H1 (cell line): ENCODE measurements around the gene TIE1. TPM values are rescaled to one million over a fixed set of nuclear protein-coding genes. Genes with fewer than 3 reads are reported as not detected.
A peak's percentile ranks its signal among the peaks of the same experiment; 100 is the strongest.

Experiments
- CTCF ChIA-PET: fragments of 300-600 bp; sonication (Branson Sonifier 250); formaldehyde crosslinking; loops from one replicate; lab custom pipeline; 2021; ENCODE audit not compliant: partially characterized antibody; lab: Charles Lee
- POLR2A ChIA-PET: fragments of 300-600 bp; sonication (Branson Sonifier 250); formaldehyde crosslinking; loops from one replicate; lab custom pipeline; 2021; ENCODE audit warnings: inconsistent platforms; ENCODE audit not compliant: partially characterized antibody; lab: Charles Lee
- DNase-seq, 2 experiments: peaks; one replicate each; pipeline versions ENCODE4 v3.0.0 to v3.0.0-alpha.2; 2010 to 2022; ENCODE audit warnings: low spot score in 2 of 2, low read depth in 1 of 2, mixed read lengths in 1 of 2
- FAIRE-seq: peaks from 2 replicates; lab custom pipeline; 2011; peaks lifted over from hg19 to GRCh38; lab: Jason Lieb, UNC
- H2AFZ ChIP-seq: 2 replicates; pipeline ENCODE4 v1.8.1; 2012; ENCODE audit warnings: low read length, inconsistent platforms
- H2AK5ac ChIP-seq: 2 replicates; pipeline ENCODE4 v1.6.1; 2013; ENCODE audit warnings: low read depth, low read length
- H2BK120ac ChIP-seq: replicated peaks from 2 replicates; pipeline ENCODE3; 2013; ENCODE audit warnings: low read depth, low read length, inconsistent platforms
- H2BK12ac ChIP-seq: 2 replicates; pipeline ENCODE4 v1.6.1; 2013; ENCODE audit warnings: low read depth, low read length
- H2BK15ac ChIP-seq: 2 replicates; pipeline ENCODE4 v1.6.1; 2013; ENCODE audit warnings: low read length
- H2BK20ac ChIP-seq: 2 replicates; pipeline ENCODE4 v1.6.1; 2013; ENCODE audit warnings: low read length
- H2BK5ac ChIP-seq: 2 replicates; pipeline ENCODE4 v1.6.1; 2013; ENCODE audit warnings: low read depth, low read length
- H3K14ac ChIP-seq: 2 replicates; pipeline ENCODE4 v1.6.1; 2013; ENCODE audit warnings: inconsistent platforms; ENCODE audit not compliant: insufficient read length
- H3K18ac ChIP-seq: 2 replicates; pipeline ENCODE4 v1.6.1; 2013; ENCODE audit warnings: low read length; ENCODE audit errors: extremely low read depth
- H3K23ac ChIP-seq: 2 replicates; pipeline ENCODE4 v1.6.1; 2013; ENCODE audit warnings: inconsistent platforms; ENCODE audit not compliant: insufficient read length
- H3K23me2 ChIP-seq: 2 replicates; pipeline ENCODE4 v1.6.1; 2013; ENCODE audit warnings: low read depth, low read length
- H3K27ac ChIP-seq: 2 replicates; pipeline ENCODE4 v1.6.1; 2011; ENCODE audit warnings: low read depth, low read length, inconsistent platforms
- H3K27me3 ChIP-seq, 4 experiments: replicated peaks in 1 of 4; 1 replicate in 1 of 4; 2 replicates in 3 of 4; pipeline versions ENCODE4 v1.6.1 to v1.8.1; 2011 to 2013; ENCODE audit warnings: low read length in 3 of 4, mild to moderate bottlenecking in 3 of 4, inconsistent platforms in 2 of 4, mixed read lengths in 2 of 4, moderate library complexity in 1 of 4; ENCODE audit not compliant: control insufficient read depth in 3 of 4, insufficient read depth in 3 of 4; ENCODE audit errors: extremely low read depth in 1 of 4
- H3K36me3 ChIP-seq, 4 experiments: 2 replicates each; pipeline versions ENCODE4 v1.6.1 to v1.8.1; 2011 to 2013; ENCODE audit warnings: mild to moderate bottlenecking in 4 of 4, low read length in 3 of 4, moderate library complexity in 2 of 4, control low read depth in 1 of 4, inconsistent platforms in 1 of 4; ENCODE audit not compliant: insufficient read depth in 4 of 4, control insufficient read depth in 2 of 4
- H3K4ac ChIP-seq: replicated peaks from 2 replicates; pipeline ENCODE3; 2013; ENCODE audit warnings: low read length, low read depth, mixed read lengths, inconsistent platforms; ENCODE audit not compliant: insufficient read length
- H3K4me1 ChIP-seq, 4 experiments: replicated peaks in 1 of 4; 1 replicate in 1 of 4; 2 replicates in 3 of 4; pipeline versions ENCODE4 v1.6.1 to v1.8.1; 2011 to 2013; ENCODE audit warnings: low read length in 3 of 4, inconsistent platforms in 2 of 4, mixed read lengths in 1 of 4; ENCODE audit not compliant: insufficient read depth in 4 of 4, control insufficient read depth in 3 of 4
- H3K4me2 ChIP-seq, 2 experiments: 2 replicates each; pipeline versions ENCODE4 v1.6.1 to v1.8.1; 2011 to 2013; ENCODE audit warnings: low read depth in 2 of 2, low read length in 2 of 2, control low read depth in 1 of 2, inconsistent platforms in 1 of 2, mild to moderate bottlenecking in 1 of 2; ENCODE audit not compliant: insufficient read depth in 1 of 2
- H3K4me3 ChIP-seq, 4 experiments: fragments of 200-600, 300-600 bp in 1 of 4; sonication (generic), shearing (Covaris generic), sonication (Bioruptor Twin) in 1 of 4; 2 replicates each; pipeline versions ENCODE4 v1.5.1 to v1.8.1; 2011 to 2016; ENCODE audit warnings: low read length in 4 of 4, low read depth in 3 of 4, control low read depth in 2 of 4, inconsistent platforms in 2 of 4, mild to moderate bottlenecking in 2 of 4, mixed read lengths in 1 of 4, moderate library complexity in 1 of 4; ENCODE audit not compliant: insufficient read depth in 2 of 4; ENCODE audit errors: extremely low read depth in 1 of 4
- H3K56ac ChIP-seq: replicated peaks from 2 replicates; pipeline ENCODE3; 2013; ENCODE audit warnings: low read depth, mild to moderate bottlenecking, mixed read lengths, low read length, inconsistent platforms; ENCODE audit not compliant: insufficient read length
- H3K79me1 ChIP-seq: 2 replicates; pipeline ENCODE4 v1.6.1; 2013; ENCODE audit warnings: low read depth, low read length, control low read depth
- H3K79me2 ChIP-seq, 2 experiments: 2 replicates each; pipeline versions ENCODE4 v1.6.1 to v1.8.1; 2012 to 2013; ENCODE audit warnings: low read length in 2 of 2, mild to moderate bottlenecking in 2 of 2, inconsistent platforms in 1 of 2; ENCODE audit not compliant: insufficient read depth in 2 of 2, control insufficient read depth in 1 of 2
- H3K9ac ChIP-seq, 4 experiments: replicated peaks in 1 of 4; 1 replicate in 1 of 4; 2 replicates in 3 of 4; pipeline versions ENCODE4 v1.6.1 to v1.8.1; 2011 to 2013; ENCODE audit warnings: low read depth in 3 of 4, low read length in 3 of 4, control low read depth in 2 of 4, mild to moderate bottlenecking in 2 of 4, moderate library complexity in 2 of 4, inconsistent platforms in 1 of 4; ENCODE audit errors: extremely low read depth in 1 of 4
- H3K9me3 ChIP-seq, 2 experiments: 2 replicates each; pipeline versions ENCODE4 v1.6.1 to v1.8.1; 2012 to 2013; ENCODE audit warnings: mild to moderate bottlenecking in 2 of 2, moderate library complexity in 2 of 2, control low read depth in 1 of 2, inconsistent platforms in 1 of 2, low read depth in 1 of 2, low read length in 1 of 2, mixed read lengths in 1 of 2; ENCODE audit not compliant: insufficient read depth in 2 of 2
- H4K20me1 ChIP-seq, 2 experiments: replicated peaks in 1 of 2; 2 replicates each; pipeline versions ENCODE3 to v1.8.1; 2011 to 2013; ENCODE audit warnings: inconsistent platforms in 2 of 2, low read length in 2 of 2, mild to moderate bottlenecking in 1 of 2; ENCODE audit not compliant: insufficient read depth in 2 of 2, control insufficient read depth in 1 of 2
- H4K5ac ChIP-seq: 2 replicates; pipeline ENCODE4 v1.6.1; 2013; ENCODE audit warnings: low read length, low read depth, mixed read lengths, inconsistent platforms; ENCODE audit not compliant: insufficient read length
- H4K8ac ChIP-seq: 2 replicates; pipeline ENCODE4 v1.8.0; 2013; ENCODE audit warnings: mild to moderate bottlenecking, moderate library complexity, low read length, inconsistent platforms; ENCODE audit not compliant: insufficient read depth; ENCODE audit errors: extremely low read depth
- H4K91ac ChIP-seq: replicated peaks from 2 replicates; pipeline ENCODE3; 2013; ENCODE audit warnings: low read length, mixed read lengths, inconsistent platforms; ENCODE audit not compliant: insufficient read length
- CBX5 ChIP-seq: fragments of 300-800, 300-1000 bp; sonication (generic); IDR thresholded peaks from 2 replicates; pipeline ENCODE4 v1.7.1; 2016; ENCODE audit warnings: antibody characterized with exemption, low read length, low read depth
- EGR1 ChIP-seq: IDR thresholded peaks from 2 replicates; pipeline ENCODE4 v1.6.1; 2011; ENCODE audit warnings: low read depth, low read length, borderline replicate concordance
- FOSL1 ChIP-seq: IDR thresholded peaks from 2 replicates; pipeline ENCODE4 v1.6.1; 2011; ENCODE audit warnings: mild to moderate bottlenecking, low read depth, low read length, moderate library complexity; ENCODE audit not compliant: insufficient read depth
- KDM1A ChIP-seq: fragments of 200-600, 300-600 bp; sonication (generic); IDR thresholded peaks from 2 replicates; pipeline ENCODE4 v1.7.1; 2016; ENCODE audit warnings: mild to moderate bottlenecking, low read length, borderline replicate concordance
- POLR2A ChIP-seq, 2 experiments: IDR thresholded peaks; 1 replicate in 1 of 2; 2 replicates in 1 of 2; pipeline ENCODE4 v1.6.1; 2011; ENCODE audit warnings: low read depth in 2 of 2, low read length in 2 of 2, mild to moderate bottlenecking in 2 of 2; ENCODE audit errors: control extremely low read depth in 1 of 2
- TBP ChIP-seq: IDR thresholded peaks from 2 replicates; pipeline ENCODE4 v1.6.1; 2011; ENCODE audit warnings: low read depth, low read length, improper control_type of control experiment
- WGBS, 2 experiments: shearing (Covaris generic) in 1 of 2; methylation state at CpG; one replicate each; pipeline versions ENCODE4 v1.1.6 to v1.1.7; 2013 to 2015; ENCODE audit warnings: low lambda C conversion rate in 2 of 2, mixed read lengths in 2 of 2, inconsistent platforms in 1 of 2, low coverage in 1 of 2, missing lambda C conversion rate in 1 of 2; ENCODE audit not compliant: insufficient replicate concordance in 2 of 2, insufficient coverage in 1 of 2, insufficient read length in 1 of 2; ENCODE audit errors: extremely low coverage in 1 of 2, missing lambda C conversion rate in 1 of 2; 5-methylcytosine and 5-hydroxymethylcytosine counted together
- polyA plus RNA-seq, 7 experiments: library from polyadenylated mRNA; depleted of rRNA in 3 of 7; stranded (reverse) in 5 of 7; unstranded in 2 of 7; fragments of >200 nt in 5 of 7; fragments of 200-250 nt in 2 of 7; gene quantifications; 1 replicate in 5 of 7; 2 replicates in 1 of 7; 4 replicates in 1 of 7; pipeline versions ENCODE4 v1.2.1 to v1.2.3, GENCODE V29; 2011 to 2013; ENCODE audit warnings: missing spikeins in 2 of 7, mixed read lengths in 2 of 7
- total RNA-seq: library from RNA; stranded (reverse); fragmentation: NEBNext Ultra II Directional; extraction: Animal tissue kit (Norgen Biotek cat#: 25700); gene quantifications from 2 replicates; pipeline ENCODE4 v1.2.1, GENCODE V29; 2021

The TIE1 gene
- total and polyA plus RNA-seq, 2 of the 8 experiments (the other 6 are each of a cell fraction or from before 2014, with no cell fraction given) = 0.74 to 2.2 TPM

- no peaks in the 10 kb centered on the region for H3K36me3 ChIP-seq
- H3K23me2 ChIP-seq = no peaks in the 10 kb centered on the region
- H3K27me3 ChIP-seq = no peaks in the 10 kb centered on the region
- no peak overlapping the region for H2BK15ac ChIP-seq
- no peaks in the 10 kb centered on the region for H3K79me2 ChIP-seq
- TF ChIP-seq CBX5 = no peak
- no peak for TF ChIP-seq POLR2A (IDR thresholded peaks at IDR 0.05; ENCODE audit: control extremely low read depth in 1 of 2, low read depth in 2 of 2, low read length in 2 of 2)
- no peak for TF ChIP-seq KDM1A
- TF ChIP-seq EGR1 = no peak
- no peak for TF ChIP-seq TBP
- TF ChIP-seq FOSL1 = no peak
- H4K5ac ChIP-seq = no peak overlapping the region
- ChIA-PET CTCF (interaction anchor here (0.7 to 3.1 kb wide), 5 partner anchors 16 to 115 kb away, joined by 3 to 12 read pairs (median 4); partner anchors contain the start of gene C1orf210), POLR2A (interaction anchor here (0.7 kb wide), 1 partner anchor 150 kb away, joined by 3 read pairs; the partner anchor contains the start of gene HYI)
- H3K18ac ChIP-seq = no peak overlapping the region
- no peak overlapping the region for H2BK12ac ChIP-seq
- H2BK20ac ChIP-seq = no peak overlapping the region
- no peaks in the 10 kb centered on the region for H3K79me1 ChIP-seq
- H4K91ac ChIP-seq = no peak overlapping the region
- no peaks in the 10 kb centered on the region for H4K20me1 ChIP-seq
- H3K14ac ChIP-seq = no peak overlapping the region
- H3K4me3 ChIP-seq = no peak overlapping the region
- no peak overlapping the region for H3K56ac ChIP-seq
- no peak overlapping the region for H4K8ac ChIP-seq
- H3K23ac ChIP-seq = no peak overlapping the region
- H3K27ac ChIP-seq = no peak overlapping the region
- no peaks in the 10 kb centered on the region for H3K9me3 ChIP-seq
- H2AFZ ChIP-seq = peak overlapping the region; percentile 84; the same call in 1 of the 2 replicates
- H3K4ac ChIP-seq = no peak overlapping the region
- H3K4me2 ChIP-seq = no peak overlapping the region
- H2BK5ac ChIP-seq = no peak overlapping the region
- DNase-seq = no peak
- WGBS, 2 experiments = 86% methylated on average over 8 of the region's 8 CpGs; no CpG with 5 or more reads in 1 of the 2 experiments
- H2AK5ac ChIP-seq = no peak overlapping the region
- H3K4me1 ChIP-seq = peaks cover 0 to 2% (median 2%) of the 10 kb centered on the region in 4 experiments; a peak in 3 of 7 replicates
- no peak overlapping the region for H2BK120ac ChIP-seq
- H3K9ac ChIP-seq = no peak overlapping the region
- FAIRE-seq = no peak
Measured at GRCh38 chr1:43304314-43304681, 3.5 kb downstream of the TIE1 start.
